OCI-LY7 (cell line): ENCODE results near the gene RNF13.

Experiments used
- EZH2phosphoT487 ChIP-seq: fragments of 200-600 bp; sonication (generic); IDR thresholded peaks from 2 replicates; pipeline ENCODE4 v1.6.1; 2018; ENCODE audit warnings: low read depth, borderline replicate concordance, mild to moderate bottlenecking, mixed run types, antibody characterized with exemption, low read length, moderate library complexity, mixed read lengths
- TF ChIP-seq, protein P1 (sequence below): fragments of 200-600 bp; sonication (generic); conservative IDR thresholded peaks from 2 replicates; pipeline ENCODE4 v1.5.1; 2014; ENCODE audit warnings: mild to moderate bottlenecking, antibody characterized with exemption, low read length, moderate library complexity, mixed read lengths

DNA sequence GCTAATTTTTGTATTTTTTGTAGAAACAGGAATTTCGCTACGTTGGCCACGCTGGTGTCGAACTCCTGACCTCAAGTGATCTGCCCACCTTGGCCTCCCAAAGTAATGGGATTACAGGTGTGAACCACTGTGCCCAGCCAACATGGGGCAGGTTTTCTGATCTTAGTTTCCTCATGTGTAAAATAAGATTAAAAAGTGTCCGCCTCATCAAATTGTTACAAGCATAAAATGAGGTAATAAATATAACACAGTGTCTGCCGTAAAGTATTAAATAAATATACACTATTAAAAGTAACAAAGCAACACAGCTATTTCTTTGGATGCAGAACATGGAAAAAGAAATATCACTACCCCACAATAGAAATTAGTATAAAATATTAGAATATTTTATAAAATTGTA, 44.3 kb upstream of the RNF13 start:
- TF ChIP-seq, protein P1, sequence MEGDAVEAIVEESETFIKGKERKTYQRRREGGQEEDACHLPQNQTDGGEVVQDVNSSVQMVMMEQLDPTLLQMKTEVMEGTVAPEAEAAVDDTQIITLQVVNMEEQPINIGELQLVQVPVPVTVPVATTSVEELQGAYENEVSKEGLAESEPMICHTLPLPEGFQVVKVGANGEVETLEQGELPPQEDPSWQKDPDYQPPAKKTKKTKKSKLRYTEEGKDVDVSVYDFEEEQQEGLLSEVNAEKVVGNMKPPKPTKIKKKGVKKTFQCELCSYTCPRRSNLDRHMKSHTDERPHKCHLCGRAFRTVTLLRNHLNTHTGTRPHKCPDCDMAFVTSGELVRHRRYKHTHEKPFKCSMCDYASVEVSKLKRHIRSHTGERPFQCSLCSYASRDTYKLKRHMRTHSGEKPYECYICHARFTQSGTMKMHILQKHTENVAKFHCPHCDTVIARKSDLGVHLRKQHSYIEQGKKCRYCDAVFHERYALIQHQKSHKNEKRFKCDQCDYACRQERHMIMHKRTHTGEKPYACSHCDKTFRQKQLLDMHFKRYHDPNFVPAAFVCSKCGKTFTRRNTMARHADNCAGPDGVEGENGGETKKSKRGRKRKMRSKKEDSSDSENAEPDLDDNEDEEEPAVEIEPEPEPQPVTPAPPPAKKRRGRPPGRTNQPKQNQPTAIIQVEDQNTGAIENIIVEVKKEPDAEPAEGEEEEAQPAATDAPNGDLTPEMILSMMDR, result no peak
- no peak for TF ChIP-seq EZH2phosphoT487
